C4-2B (cell line): ENCODE measurements around the gene TM9SF4.

Source experiments
- H3K27ac ChIP-seq: fragments of 450-650 bp; 2 replicates; pipeline ENCODE4 v1.5.1; 2017
- ZFX ChIP-seq: fragments of 450-650 bp; IDR thresholded peaks from 2 replicates; pipeline ENCODE4 v1.6.1; 2017
- TF ChIP-seq, protein P1 (sequence below): fragments of 450-650 bp; conservative IDR thresholded peaks from 2 replicates; pipeline ENCODE4 v1.5.1; 2017; ENCODE audit warnings: mild to moderate bottlenecking

Gene TM9SF4

DNA sequence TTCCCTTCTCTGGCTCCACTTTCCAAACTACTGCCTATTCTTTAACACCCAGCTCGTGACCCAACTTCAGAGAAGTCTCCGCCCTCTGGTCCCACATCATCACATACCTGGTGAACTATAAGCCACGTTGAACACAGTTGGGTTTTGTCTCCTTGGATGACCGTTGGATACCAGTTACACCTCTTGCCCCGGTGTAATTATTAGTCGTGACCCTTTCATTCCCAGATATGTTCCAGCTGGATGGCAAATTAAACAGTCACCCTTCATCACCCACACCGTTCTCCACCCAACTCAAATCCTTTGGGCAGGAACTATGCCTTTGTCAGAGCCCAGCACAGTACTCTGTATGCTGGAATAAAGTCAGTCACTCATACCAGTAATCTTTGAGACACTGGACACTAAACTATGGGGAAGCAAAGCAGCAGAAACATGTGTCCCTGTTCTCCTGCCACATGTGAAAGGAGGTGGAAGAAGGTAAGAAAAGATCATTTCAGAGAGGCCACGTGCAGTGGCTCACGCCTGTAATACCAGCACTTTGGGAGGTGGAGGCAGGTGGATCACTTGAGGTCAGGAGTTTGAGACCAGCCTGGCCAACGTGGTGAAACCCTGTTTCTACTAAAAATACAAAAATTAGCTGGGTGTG is 75.6 kb downstream of the TM9SF4 start:
- TF ChIP-seq, protein P1, sequence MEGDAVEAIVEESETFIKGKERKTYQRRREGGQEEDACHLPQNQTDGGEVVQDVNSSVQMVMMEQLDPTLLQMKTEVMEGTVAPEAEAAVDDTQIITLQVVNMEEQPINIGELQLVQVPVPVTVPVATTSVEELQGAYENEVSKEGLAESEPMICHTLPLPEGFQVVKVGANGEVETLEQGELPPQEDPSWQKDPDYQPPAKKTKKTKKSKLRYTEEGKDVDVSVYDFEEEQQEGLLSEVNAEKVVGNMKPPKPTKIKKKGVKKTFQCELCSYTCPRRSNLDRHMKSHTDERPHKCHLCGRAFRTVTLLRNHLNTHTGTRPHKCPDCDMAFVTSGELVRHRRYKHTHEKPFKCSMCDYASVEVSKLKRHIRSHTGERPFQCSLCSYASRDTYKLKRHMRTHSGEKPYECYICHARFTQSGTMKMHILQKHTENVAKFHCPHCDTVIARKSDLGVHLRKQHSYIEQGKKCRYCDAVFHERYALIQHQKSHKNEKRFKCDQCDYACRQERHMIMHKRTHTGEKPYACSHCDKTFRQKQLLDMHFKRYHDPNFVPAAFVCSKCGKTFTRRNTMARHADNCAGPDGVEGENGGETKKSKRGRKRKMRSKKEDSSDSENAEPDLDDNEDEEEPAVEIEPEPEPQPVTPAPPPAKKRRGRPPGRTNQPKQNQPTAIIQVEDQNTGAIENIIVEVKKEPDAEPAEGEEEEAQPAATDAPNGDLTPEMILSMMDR, result no peak
- no peak for TF ChIP-seq ZFX
- no peak overlapping the region for H3K27ac ChIP-seq

GRCh38 chr20:32186506-32186905 is 77.0 kb downstream of the TM9SF4 start:
- H3K27ac ChIP-seq, result no peak overlapping the region
- TF ChIP-seq ZFX, result no peak
- TF ChIP-seq, protein P1, result no peak

- H3K27ac ChIP-seq, result no peak overlapping the region
- TF ChIP-seq, protein P1, result no peak
- no peak for TF ChIP-seq ZFX
These were observed 79.0 kb downstream of the TM9SF4 start for GRCh38 chr20:32188376-32189122.

- H3K27ac ChIP-seq, result no peak overlapping the region
- TF ChIP-seq, protein P1, result no peak
- no peak for TF ChIP-seq ZFX
These were observed 79.6 kb downstream of the TM9SF4 start for GRCh38 chr20:32189123-32189410.

GRCh38 chr20:32189691-32190615 is 80.4 kb downstream of the TM9SF4 start:
- no peak overlapping the region for H3K27ac ChIP-seq

DNA sequence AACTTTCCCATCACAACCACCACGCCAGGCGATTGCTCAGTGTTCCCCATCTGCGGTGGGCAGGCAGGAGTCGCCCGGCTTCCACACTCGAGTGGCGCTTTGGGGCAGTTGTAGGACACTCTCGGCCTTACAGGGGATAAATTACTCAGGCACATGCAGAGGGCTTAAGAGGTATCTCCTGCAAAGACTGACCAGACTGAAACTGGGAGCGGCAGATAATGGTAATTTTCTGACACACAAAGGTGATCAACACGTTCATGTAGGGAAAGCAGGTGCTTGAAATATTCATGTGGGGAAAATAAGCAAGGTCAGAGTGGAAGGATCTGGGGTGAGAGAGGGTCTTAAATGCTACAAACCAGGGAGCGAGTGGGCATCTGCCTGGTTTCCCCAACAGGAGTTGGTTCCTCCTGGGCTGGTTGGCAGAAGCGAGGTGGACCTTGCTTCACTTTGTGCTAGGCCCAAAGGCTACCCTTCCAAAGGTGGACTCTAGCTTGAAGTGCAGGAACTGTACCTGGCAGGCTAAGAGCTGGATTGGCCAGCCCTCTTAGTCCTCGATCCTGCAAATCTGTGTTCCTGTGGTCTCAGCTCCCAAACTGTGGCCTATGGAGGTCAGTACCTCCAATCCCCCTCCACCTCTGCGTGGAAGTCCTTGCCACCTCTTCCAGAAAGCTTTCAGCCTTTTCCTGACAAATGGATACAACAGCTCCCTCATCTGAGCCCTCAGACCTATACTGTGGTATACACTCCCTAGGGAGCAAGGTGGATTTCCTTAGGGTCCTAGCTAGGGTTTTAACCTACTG is 81.3 kb downstream of the TM9SF4 start:
- H3K27ac ChIP-seq, result no peak overlapping the region; the same call in 1 of the 2 replicates
- TF ChIP-seq, protein P1, result no peak
- no peak for TF ChIP-seq ZFX

More at GRCh38 chr20:32189691-32190615, 80.4 kb downstream of the TM9SF4 start:
- TF ChIP-seq, protein P1, result no peak
- no peak for TF ChIP-seq ZFX
